Mesendoderm (in vitro differentiated cells): ENCODE results near the gene COQ10A. TPM values are rescaled to one million over a fixed set of nuclear protein-coding genes. Genes with fewer than 3 reads are reported as not detected.

Experiments used
- DNase-seq: peaks from one replicate; pipeline ENCODE4 v3.0.0; 2013
- H2AK5ac ChIP-seq: 2 replicates; pipeline ENCODE4 v1.6.1; 2013; ENCODE audit warnings: low read length, inconsistent platforms
- H2BK120ac ChIP-seq: 2 replicates; pipeline ENCODE4 v1.6.1; 2013; ENCODE audit warnings: low read depth, mild to moderate bottlenecking, low read length, moderate library complexity, mixed read lengths
- H2BK15ac ChIP-seq: replicated peaks from 2 replicates; pipeline ENCODE4 v1.6.1; 2013; ENCODE audit warnings: low read depth, mild to moderate bottlenecking, moderate library complexity
- H2BK5ac ChIP-seq: 2 replicates; pipeline ENCODE4 v1.6.1; 2013; ENCODE audit warnings: low read length, inconsistent platforms
- H3K18ac ChIP-seq: 2 replicates; pipeline ENCODE4 v1.6.1; 2013; ENCODE audit warnings: mild to moderate bottlenecking, low read length, mixed read lengths
- H3K23ac ChIP-seq: one replicate; pipeline ENCODE4 v1.6.1; 2013; ENCODE audit warnings: low read length
- H3K27ac ChIP-seq: 2 replicates; pipeline ENCODE4 v1.5.1; 2013; ENCODE audit warnings: low read depth, mild to moderate bottlenecking, inconsistent platforms, low read length, moderate library complexity
- H3K27me3 ChIP-seq: 2 replicates; pipeline ENCODE4 v1.6.1; 2013; ENCODE audit warnings: low read length, control low read depth, mild to moderate bottlenecking, inconsistent platforms; ENCODE audit not compliant: insufficient read depth, poor library complexity
- H3K36me3 ChIP-seq: 2 replicates; pipeline ENCODE4 v1.6.1; 2013; ENCODE audit warnings: low read length, inconsistent platforms; ENCODE audit not compliant: control insufficient read depth, insufficient read depth
- H3K4ac ChIP-seq: one replicate; pipeline ENCODE4 v1.6.1; 2013; ENCODE audit warnings: low read depth, mild to moderate bottlenecking, low read length, moderate library complexity
- H3K4me1 ChIP-seq: 2 replicates; pipeline ENCODE4 v1.6.1; 2013; ENCODE audit warnings: low read depth, low read length, inconsistent platforms; ENCODE audit not compliant: control insufficient read depth
- H3K4me2 ChIP-seq: 2 replicates; pipeline ENCODE4 v1.6.1; 2013; ENCODE audit warnings: low read length
- H3K4me3 ChIP-seq: 2 replicates; pipeline ENCODE4 v1.5.1; 2013; ENCODE audit warnings: mild to moderate bottlenecking, low read length
- H3K56ac ChIP-seq: one replicate; pipeline ENCODE4 v1.6.1; 2013; ENCODE audit warnings: low read length
- H3K79me1 ChIP-seq: 2 replicates; pipeline ENCODE4 v1.6.1; 2013; ENCODE audit warnings: low read length, inconsistent platforms
- H3K79me2 ChIP-seq: 2 replicates; pipeline ENCODE4 v1.6.1; 2013; ENCODE audit warnings: mild to moderate bottlenecking, low read length; ENCODE audit not compliant: control insufficient read depth, insufficient read depth
- H3K9ac ChIP-seq: 2 replicates; pipeline ENCODE4 v1.6.1; 2013; ENCODE audit warnings: low read length, inconsistent platforms
- H4K5ac ChIP-seq: one replicate; pipeline ENCODE4 v1.6.1; 2013; ENCODE audit warnings: low read length
- H4K8ac ChIP-seq: one replicate; pipeline ENCODE4 v1.6.1; 2013; ENCODE audit warnings: low read depth, mild to moderate bottlenecking, control low read depth, low read length, moderate library complexity
- WGBS: extraction: QIAGEN DNeasy Blood & Tissue Kit; methylation state at CpG from one replicate; pipeline ENCODE4 v1.1.7; 2013; ENCODE audit warnings: low lambda C conversion rate, missing lambda C conversion rate; ENCODE audit not compliant: insufficient coverage; ENCODE audit errors: extremely low coverage; 5-methylcytosine and 5-hydroxymethylcytosine counted together
- polyA plus RNA-seq, 2 experiments: library from polyadenylated mRNA; stranded (reverse); fragments of 200-250 nt; gene quantifications; one replicate each; pipeline ENCODE4 v1.2.3, GENCODE V29; 2013

The COQ10A gene
- 10.5 TPM for polyA plus RNA-seq (2013, experiment 1 of 2)
- 11.0 TPM for polyA plus RNA-seq (2013, experiment 2 of 2)

DNA sequence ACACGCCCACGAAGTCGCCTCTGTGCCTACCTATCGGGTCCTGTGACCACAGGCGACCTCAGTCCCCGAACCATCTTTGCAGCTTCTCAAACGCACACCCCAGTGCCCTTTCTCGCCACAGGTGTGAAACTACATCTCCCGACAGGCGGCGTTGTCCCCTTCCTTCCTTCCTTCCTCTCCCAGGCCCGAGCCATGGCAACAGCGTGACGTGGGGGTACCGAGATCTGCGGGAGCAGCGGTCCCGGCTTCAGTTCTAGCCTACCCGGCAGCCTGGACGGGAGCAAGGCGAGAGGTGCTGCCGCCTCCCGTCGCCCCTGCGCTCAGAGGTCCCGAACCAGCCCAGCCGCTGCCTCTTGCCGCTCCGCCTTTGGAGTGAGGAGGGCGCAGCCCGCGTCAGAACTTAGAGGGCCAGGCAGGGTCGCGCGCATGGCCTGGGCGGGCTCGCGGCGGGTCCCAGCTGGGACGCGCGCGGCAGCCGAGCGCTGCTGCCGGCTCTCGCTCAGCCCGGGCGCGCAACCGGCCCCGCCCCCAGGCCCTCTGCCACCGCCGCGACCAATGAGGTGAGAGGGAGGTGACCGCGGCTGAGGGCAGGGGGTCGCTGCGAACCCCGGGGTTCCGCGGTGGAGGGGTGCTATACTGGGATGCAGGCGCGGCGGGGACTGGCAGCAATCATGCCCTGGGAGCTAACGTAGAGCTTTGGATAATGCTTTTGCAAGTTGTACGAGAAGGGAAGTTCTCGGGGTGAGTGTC lies at the start of gene COQ10A:
COQ10A (plus strand) TSS at position 250 of the 750 bp plus-strand sequence; CDS start at position 427, 177 bp downstream.
- no peaks in the 10 kb centered on the region for H3K79me2 ChIP-seq
- H4K8ac ChIP-seq = no peak within 1 kb of the TSS
- no peak within 1 kb of the TSS for H3K18ac ChIP-seq
- H2BK5ac ChIP-seq = peak within 1 kb of the TSS; percentile 48
- H2AK5ac ChIP-seq = no peak within 1 kb of the TSS
- no CpG with 5 or more reads among the region's 68 CpGs for WGBS
- H2BK120ac ChIP-seq = no peak within 1 kb of the TSS
- peak within 1 kb of the TSS; percentile 68 for H3K4me2 ChIP-seq
- no peaks in the 10 kb centered on the region for H3K79me1 ChIP-seq
- peak within 1 kb of the TSS; percentile 73 for H3K4me3 ChIP-seq
- H2BK15ac ChIP-seq = no peak within 1 kb of the TSS
- H3K27me3 ChIP-seq = no peaks in the 10 kb centered on the region
- H3K4me1 ChIP-seq = no peaks in the 10 kb centered on the region
- peak; percentile 96 for DNase-seq
- H3K56ac ChIP-seq = peak within 1 kb of the TSS; percentile 97
- H3K27ac ChIP-seq = peak within 1 kb of the TSS; percentile 68
- H4K5ac ChIP-seq = no peak within 1 kb of the TSS
- no peaks in the 10 kb centered on the region for H3K36me3 ChIP-seq
- no peak within 1 kb of the TSS for H3K4ac ChIP-seq
- H3K9ac ChIP-seq = peak within 1 kb of the TSS; percentile 92
- H3K23ac ChIP-seq = no peak within 1 kb of the TSS

DNA sequence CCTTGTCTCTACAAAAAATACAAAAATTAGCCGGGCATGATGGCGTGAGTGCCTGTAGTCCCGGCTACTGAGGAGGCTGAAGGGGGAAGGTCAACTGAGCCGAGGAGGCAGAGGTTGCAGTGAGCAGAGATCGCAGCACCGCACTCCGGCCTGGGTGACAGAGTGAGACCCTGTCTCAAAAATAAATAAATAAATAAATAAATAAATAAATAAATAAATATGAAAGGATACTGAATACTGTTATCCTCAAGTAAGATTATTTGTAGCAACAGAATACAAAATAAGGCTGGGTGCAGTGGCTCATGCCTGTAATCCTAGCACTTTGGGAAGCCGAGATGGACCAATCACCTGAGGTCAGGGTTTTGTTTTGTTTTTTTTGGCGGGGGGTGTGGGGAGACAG lies 46.9 kb upstream of the COQ10A start:
- no peak overlapping the region for H3K4ac ChIP-seq
- no peak overlapping the region for H3K4me2 ChIP-seq
- no peak overlapping the region for H3K27ac ChIP-seq

GRCh38 chr12:56220611-56221231 lies 46.0 kb upstream of the COQ10A start:
- no peak overlapping the region for H4K8ac ChIP-seq
- peak overlapping the region; percentile 43 for H2BK5ac ChIP-seq
- H3K36me3 ChIP-seq = peaks cover 4% of the 10 kb centered on the region
- H2BK15ac ChIP-seq = no peak overlapping the region
- DNase-seq = peak; percentile 56
- peak overlapping the region; percentile 98 for H3K23ac ChIP-seq
- peak overlapping the region; percentile 94 for H3K56ac ChIP-seq
- H3K79me1 ChIP-seq = peaks cover 7% of the 10 kb centered on the region
- peak overlapping the region; percentile 91 for H2AK5ac ChIP-seq
- H3K4me2 ChIP-seq = peak overlapping the region; percentile 98
- no peak overlapping the region for H2BK120ac ChIP-seq
- H3K79me2 ChIP-seq = peaks cover 14% of the 10 kb centered on the region
- H4K5ac ChIP-seq = no peak overlapping the region
- no peaks in the 10 kb centered on the region for H3K4me1 ChIP-seq
- no peak overlapping the region for H3K4ac ChIP-seq
- no peak overlapping the region for H3K18ac ChIP-seq
- peak overlapping the region; percentile 84 for H3K27ac ChIP-seq
- peak overlapping the region; percentile 92 for H3K9ac ChIP-seq
- peak overlapping the region; percentile 95 for H3K4me3 ChIP-seq
- no peaks in the 10 kb centered on the region for H3K27me3 ChIP-seq
- WGBS = no CpG with 5 or more reads among the region's 10 CpGs

More for the DNA sequence above, 46.9 kb upstream of the COQ10A start:
- peaks cover 6% of the 10 kb centered on the region for H3K36me3 ChIP-seq
- no peak for DNase-seq
- H2BK120ac ChIP-seq = no peak overlapping the region
- no peak overlapping the region for H2BK5ac ChIP-seq
- H2BK15ac ChIP-seq = no peak overlapping the region
- no peak overlapping the region for H3K9ac ChIP-seq
- H2AK5ac ChIP-seq = no peak overlapping the region
- H3K23ac ChIP-seq = no peak overlapping the region
- no CpG with 5 or more reads among the region's 9 CpGs for WGBS
- no peak overlapping the region for H4K8ac ChIP-seq
- no peaks in the 10 kb centered on the region for H3K27me3 ChIP-seq
- peaks cover 14% of the 10 kb centered on the region for H3K79me2 ChIP-seq
- no peak overlapping the region for H3K18ac ChIP-seq
- peak overlapping the region; percentile 15 for H3K56ac ChIP-seq
- peaks cover 7% of the 10 kb centered on the region for H3K79me1 ChIP-seq
- no peak overlapping the region for H3K4me3 ChIP-seq
- no peaks in the 10 kb centered on the region for H3K4me1 ChIP-seq
- no peak overlapping the region for H4K5ac ChIP-seq

GRCh38 chr12:56221232-56221756 lies 45.4 kb upstream of the COQ10A start:
- peak; percentile 87 for DNase-seq
- no CpG with 5 or more reads among the region's 21 CpGs for WGBS

GRCh38 chr12:56221757-56222530 lies 44.8 kb upstream of the COQ10A start, which contains the start of gene RNF41:
RNF41 (minus strand) TSS chr12:56221922; CDS start chr12:56214047, 7,875 bp downstream.
- Histone ChIP-seq H3K4me2 (peak within 1 kb of the TSS; percentile 98), H3K23ac (peak within 1 kb of the TSS; percentile 98), H3K4ac (peak within 1 kb of the TSS; percentile 28), H2BK15ac (no peak within 1 kb of the TSS), H3K27me3 (no peaks in the 10 kb centered on the region), H3K56ac (peak within 1 kb of the TSS; percentile 94), H3K9ac (peak within 1 kb of the TSS; percentile 92), H3K79me1 (peaks cover 3% of the 10 kb centered on the region), H2BK5ac (peak within 1 kb of the TSS; percentile 45), H3K18ac (peak within 1 kb of the TSS; percentile 23), H2BK120ac (no peak within 1 kb of the TSS), H2AK5ac (peak within 1 kb of the TSS; percentile 91), H3K79me2 (peaks cover 12% of the 10 kb centered on the region), H3K4me1 (no peaks in the 10 kb centered on the region), H3K27ac (peak within 1 kb of the TSS; percentile 84), H4K5ac (no peak within 1 kb of the TSS), H3K36me3 (no peaks in the 10 kb centered on the region), H3K4me3 (peak within 1 kb of the TSS; percentile 95), H4K8ac (peak within 1 kb of the TSS; percentile 43)
- DNase-seq = peak; percentile 99
- no CpG with 5 or more reads among the region's 42 CpGs for WGBS

More at GRCh38 chr12:56221232-56221756, 45.4 kb upstream of the COQ10A start:
- Histone ChIP-seq H2BK120ac (no peak overlapping the region), H3K56ac (peak overlapping the region; percentile 94), H3K79me2 (peaks cover 14% of the 10 kb centered on the region), H3K4me3 (peak overlapping the region; percentile 95), H3K27me3 (no peaks in the 10 kb centered on the region), H2BK15ac (no peak overlapping the region), H3K4me1 (no peaks in the 10 kb centered on the region), H4K8ac (no peak overlapping the region), H3K27ac (peak overlapping the region; percentile 84), H3K79me1 (peaks cover 6% of the 10 kb centered on the region), H3K23ac (peak overlapping the region; percentile 66), H3K36me3 (peaks cover 3% of the 10 kb centered on the region), H3K18ac (peak overlapping the region; percentile 23), H4K5ac (no peak overlapping the region), H3K9ac (peak overlapping the region; percentile 92), H2AK5ac (peak overlapping the region; percentile 91), H3K4me2 (peak overlapping the region; percentile 98), H3K4ac (peak overlapping the region; percentile 28), H2BK5ac (peak overlapping the region; percentile 45)
